ENCODE data around the gene CHRNA3.

Gene CHRNA3

GRCh38 chr15:78635346-78635745 is 14.6 kb upstream of the CHRNA3 start:
- DNase-seq: no peak

GRCh38 chr15:78634210-78635145 is 13.7 kb upstream of the CHRNA3 start:
- no peak for DNase-seq

GRCh38 chr15:78633348-78633747 is 12.6 kb upstream of the CHRNA3 start:
- DNase-seq: no peak

- DNase-seq: no peak
These were observed 10.3 kb upstream of the CHRNA3 start for GRCh38 chr15:78630886-78631633.

- no peak for DNase-seq
These were observed 8.9 kb upstream of the CHRNA3 start for GRCh38 chr15:78629716-78630065.

GRCh38 chr15:78629031-78629715 is 8.4 kb upstream of the CHRNA3 start:
- DNase-seq: no peak

GRCh38 chr15:78628227-78628626 is 7.4 kb upstream of the CHRNA3 start:
- no peak for DNase-seq

- no peak for DNase-seq
These were observed 6.6 kb upstream of the CHRNA3 start for GRCh38 chr15:78627348-78627747.

GRCh38 chr15:78626381-78626995 is 5.7 kb upstream of the CHRNA3 start:
- DNase-seq: no peak

GRCh38 chr15:78625606-78626280 is 4.9 kb upstream of the CHRNA3 start:
- no peak for DNase-seq

- no peak for DNase-seq
These were observed 4.1 kb upstream of the CHRNA3 start for GRCh38 chr15:78624651-78625590.

- DNase-seq: no peak
These were observed 3.1 kb upstream of the CHRNA3 start for GRCh38 chr15:78623786-78624497.

GRCh38 chr15:78621810-78622402 is 1.1 kb upstream of the CHRNA3 start:
- DNase-seq: no peak

GRCh38 chr15:78620021-78620526 is 722 bp downstream of the CHRNA3 start:
- no peak for DNase-seq

- no peak for DNase-seq
These were observed 1.5 kb downstream of the CHRNA3 start for GRCh38 chr15:78619022-78619950.

GRCh38 chr15:78618490-78618934 is 2.3 kb downstream of the CHRNA3 start:
- DNase-seq: peak; percentile 70

- DNase-seq: no peak
These were observed 2.7 kb downstream of the CHRNA3 start for GRCh38 chr15:78618064-78618463.

GRCh38 chr15:78617516-78617915 is 3.3 kb downstream of the CHRNA3 start:
- no peak for DNase-seq

GRCh38 chr15:78617076-78617475 is 3.7 kb downstream of the CHRNA3 start:
- DNase-seq: no peak
